BE2C (cell line): Measurements from ENCODE around the gene SYNGAP1.

ENCODE experiments used
- DNase-seq: peaks from one replicate; pipeline ENCODE4 v3.0.0-alpha.2; 2020
- H3K27me3 ChIP-seq: fragments of 250-450 bp; sonication (Bioruptor Pico); 2 replicates; pipeline ENCODE4 v1.5.1; 2020; ENCODE audit warnings: mild to moderate bottlenecking
- H3K36me3 ChIP-seq: fragments of 250-450 bp; sonication (Bioruptor Pico); 2 replicates; pipeline ENCODE4 v1.5.1; 2020; ENCODE audit warnings: mild to moderate bottlenecking
- H3K4me1 ChIP-seq: fragments of 250-450 bp; sonication (Bioruptor Pico); 2 replicates; pipeline ENCODE4 v1.5.1; 2020
- H3K4me3 ChIP-seq: 2 replicates; pipeline ENCODE4 v1.5.1; 2011; ENCODE audit warnings: low read depth, low read length
- H3K9me3 ChIP-seq: fragments of 250-450 bp; sonication (Bioruptor Pico); 2 replicates; pipeline ENCODE4 v1.5.1; 2020
- TF ChIP-seq, protein P1 (sequence below): IDR thresholded peaks from 2 replicates; pipeline ENCODE4 v1.5.1; 2012; ENCODE audit warnings: mild to moderate bottlenecking, low read depth, low read length

The SYNGAP1 gene

DNA sequence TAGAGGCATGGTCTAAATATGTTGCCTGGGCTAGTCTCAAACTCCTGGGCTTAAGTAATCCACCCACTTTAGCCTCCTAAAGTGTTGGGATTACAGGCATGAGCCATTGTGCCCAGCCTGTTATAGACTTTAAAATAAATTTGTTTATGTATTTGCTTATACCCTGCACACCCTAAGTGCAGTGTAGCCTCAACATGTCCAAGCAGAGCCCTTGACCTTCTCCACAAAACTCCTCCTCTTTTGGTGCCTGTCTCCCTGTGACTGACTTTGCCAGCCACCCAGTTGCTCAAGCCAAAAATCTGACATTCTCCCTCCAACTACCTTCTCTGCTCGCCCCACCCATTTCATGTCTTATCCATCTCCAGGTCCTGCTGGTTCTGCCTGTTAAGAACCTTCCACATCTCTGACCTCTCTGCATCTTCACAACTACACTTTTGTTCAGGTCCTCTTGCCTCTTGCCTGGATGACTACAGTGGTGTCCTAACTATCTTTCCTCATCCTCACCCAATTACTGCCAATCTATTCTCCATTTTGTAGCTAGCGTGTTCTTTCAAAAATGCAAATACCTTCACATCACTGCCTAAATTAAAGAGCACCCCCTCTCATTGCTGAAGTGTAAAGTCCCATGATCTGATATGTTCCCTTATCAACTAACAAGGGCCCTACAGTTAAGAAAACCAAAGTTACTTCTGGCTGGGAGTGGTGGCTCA, 39.4 kb upstream of the SYNGAP1 start:
- no peaks in the 10 kb centered on the region for H3K9me3 ChIP-seq
- H3K27me3 ChIP-seq: no peaks in the 10 kb centered on the region
- H3K4me1 ChIP-seq: no peaks in the 10 kb centered on the region
- DNase-seq: no peak
- H3K36me3 ChIP-seq: no peaks in the 10 kb centered on the region
- H3K4me3 ChIP-seq: no peak overlapping the region
- TF ChIP-seq, protein P1, sequence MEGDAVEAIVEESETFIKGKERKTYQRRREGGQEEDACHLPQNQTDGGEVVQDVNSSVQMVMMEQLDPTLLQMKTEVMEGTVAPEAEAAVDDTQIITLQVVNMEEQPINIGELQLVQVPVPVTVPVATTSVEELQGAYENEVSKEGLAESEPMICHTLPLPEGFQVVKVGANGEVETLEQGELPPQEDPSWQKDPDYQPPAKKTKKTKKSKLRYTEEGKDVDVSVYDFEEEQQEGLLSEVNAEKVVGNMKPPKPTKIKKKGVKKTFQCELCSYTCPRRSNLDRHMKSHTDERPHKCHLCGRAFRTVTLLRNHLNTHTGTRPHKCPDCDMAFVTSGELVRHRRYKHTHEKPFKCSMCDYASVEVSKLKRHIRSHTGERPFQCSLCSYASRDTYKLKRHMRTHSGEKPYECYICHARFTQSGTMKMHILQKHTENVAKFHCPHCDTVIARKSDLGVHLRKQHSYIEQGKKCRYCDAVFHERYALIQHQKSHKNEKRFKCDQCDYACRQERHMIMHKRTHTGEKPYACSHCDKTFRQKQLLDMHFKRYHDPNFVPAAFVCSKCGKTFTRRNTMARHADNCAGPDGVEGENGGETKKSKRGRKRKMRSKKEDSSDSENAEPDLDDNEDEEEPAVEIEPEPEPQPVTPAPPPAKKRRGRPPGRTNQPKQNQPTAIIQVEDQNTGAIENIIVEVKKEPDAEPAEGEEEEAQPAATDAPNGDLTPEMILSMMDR: no peak

DNA sequence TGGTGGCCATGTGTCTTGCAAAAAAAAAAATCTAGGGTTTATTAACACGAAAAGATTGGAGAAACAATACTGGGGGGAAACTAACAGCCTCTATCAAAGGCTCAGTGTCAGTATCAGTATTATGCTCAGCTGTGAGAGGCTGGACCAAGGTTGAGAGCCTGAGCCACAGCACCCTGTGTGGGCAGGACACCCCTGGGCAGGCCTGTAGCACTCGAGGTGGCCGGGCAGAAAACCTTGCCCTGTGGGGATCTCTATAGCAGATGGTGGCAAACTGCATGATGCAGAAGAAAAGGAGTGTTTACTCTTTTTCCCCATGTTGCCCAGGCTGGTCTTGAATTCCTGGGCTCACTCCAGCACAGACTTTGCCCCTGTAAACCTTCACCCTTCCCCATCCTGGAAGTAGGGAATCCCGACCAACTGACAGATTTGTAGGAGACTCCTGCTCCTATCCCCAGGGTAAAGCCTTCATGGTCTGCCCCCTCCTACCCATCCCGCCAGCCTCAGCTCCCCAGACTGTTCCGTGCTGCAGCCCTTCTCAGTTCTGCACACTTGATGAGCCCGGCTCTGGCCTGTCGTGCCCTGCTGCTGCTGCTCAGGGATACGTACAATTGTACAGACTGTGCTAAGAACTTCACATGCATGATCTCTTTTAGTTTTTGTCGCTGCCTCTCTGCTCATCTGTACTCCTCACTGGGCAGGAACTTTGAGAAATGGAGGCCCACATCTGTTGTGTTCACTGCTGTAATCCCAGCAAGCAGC, 36.3 kb upstream of the SYNGAP1 start:
- TF ChIP-seq, protein P1: no peak
- no peaks in the 10 kb centered on the region for H3K4me1 ChIP-seq
- no peaks in the 10 kb centered on the region for H3K9me3 ChIP-seq
- DNase-seq: no peak
- H3K4me3 ChIP-seq: no peak overlapping the region
- H3K27me3 ChIP-seq: no peaks in the 10 kb centered on the region
- H3K36me3 ChIP-seq: no peaks in the 10 kb centered on the region

DNA sequence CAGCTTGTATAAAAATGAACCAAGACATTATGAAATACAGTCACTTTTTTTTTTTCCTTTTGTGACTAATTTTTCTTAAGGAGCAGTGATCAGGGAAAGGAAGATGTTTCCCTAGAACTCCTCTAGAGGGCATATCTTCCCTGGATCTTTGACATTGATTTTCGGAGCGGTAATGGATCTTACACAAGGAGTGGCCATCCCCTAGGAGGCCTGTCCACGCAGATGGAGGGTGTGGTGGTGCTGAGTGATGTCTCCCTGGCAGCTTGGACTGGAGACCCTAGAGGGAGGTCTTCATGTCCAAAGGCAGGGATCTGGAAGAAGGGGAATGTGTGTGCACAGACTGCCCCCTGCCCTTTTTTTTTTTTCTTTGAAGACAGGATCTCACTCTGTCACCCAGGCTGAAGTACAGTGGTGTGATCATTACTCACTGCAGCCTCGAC, 35.3 kb upstream of the SYNGAP1 start:
- no peak for DNase-seq
- no peaks in the 10 kb centered on the region for H3K27me3 ChIP-seq
- TF ChIP-seq, protein P1: 0 out of 2 replicates have a peak, but pooled peaks have one; percentile 18
- H3K36me3 ChIP-seq: no peaks in the 10 kb centered on the region
- H3K4me3 ChIP-seq: no peak overlapping the region
- no peaks in the 10 kb centered on the region for H3K9me3 ChIP-seq
- H3K4me1 ChIP-seq: no peaks in the 10 kb centered on the region

DNA sequence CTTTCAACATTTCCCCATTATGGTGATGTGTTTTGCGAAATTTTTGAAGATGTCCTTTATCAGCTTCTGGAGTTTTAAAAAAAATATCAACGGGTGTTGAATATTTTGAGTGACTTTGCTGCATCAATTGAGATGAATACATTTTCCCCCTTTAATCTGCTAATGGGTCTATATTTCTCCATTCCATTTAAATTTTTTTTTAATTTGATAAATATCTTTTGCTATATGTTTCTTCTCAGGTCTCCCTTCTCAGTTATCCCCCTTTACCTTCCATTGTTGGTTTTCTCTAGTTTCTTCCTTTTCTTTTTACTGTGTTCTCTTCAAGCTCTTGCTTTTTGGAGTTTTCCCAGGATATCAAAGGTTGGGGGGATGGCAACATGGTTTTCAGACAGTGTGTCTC, 29.7 kb upstream of the SYNGAP1 start:
- Histone ChIP-seq H3K4me3 (no peak overlapping the region), H3K4me1 (peaks cover 10% of the 10 kb centered on the region; the same call in 1 of the 2 replicates), H3K36me3 (peaks cover 3% of the 10 kb centered on the region), H3K9me3 (no peaks in the 10 kb centered on the region), H3K27me3 (no peaks in the 10 kb centered on the region)
- DNase-seq: no peak
- TF ChIP-seq, protein P1: no peak

DNA sequence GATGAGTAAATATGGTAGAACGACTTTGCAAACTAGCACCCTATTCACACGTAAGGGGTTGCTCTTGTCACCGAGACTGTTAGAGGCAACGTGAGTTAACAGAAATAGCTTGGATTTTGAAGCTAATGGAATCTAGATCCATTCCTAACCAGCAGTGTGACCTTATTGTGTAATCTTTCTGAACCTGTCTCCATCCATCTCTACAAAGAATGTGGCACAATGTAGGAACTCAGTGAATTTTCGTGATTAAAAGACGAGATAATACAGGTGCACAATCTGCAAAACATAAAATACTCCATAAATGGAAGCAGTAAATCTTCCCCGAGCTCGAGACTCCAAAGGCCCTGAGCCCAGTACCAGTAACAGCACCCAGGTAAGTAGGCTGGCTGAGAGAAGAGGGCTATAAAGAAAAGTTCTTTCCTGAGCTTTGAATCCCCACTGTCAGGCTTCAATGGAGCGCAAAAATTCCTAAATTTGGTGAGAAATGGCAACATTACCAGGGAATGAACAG, 29.0 kb upstream of the SYNGAP1 start:
- peaks cover 10% of the 10 kb centered on the region; the same call in 1 of the 2 replicates for H3K4me1 ChIP-seq
- TF ChIP-seq, protein P1: no peak
- peaks cover 3% of the 10 kb centered on the region for H3K36me3 ChIP-seq
- H3K4me3 ChIP-seq: peak overlapping the region; percentile 95
- no peak for DNase-seq
- H3K9me3 ChIP-seq: no peaks in the 10 kb centered on the region
- no peaks in the 10 kb centered on the region for H3K27me3 ChIP-seq
